HepG2 (cell line): ENCODE measurements around the gene GNG12. TPM values are rescaled to one million over a fixed set of nuclear protein-coding genes. Genes with fewer than 3 reads are reported as not detected.

ENCODE experiments used
- CSRNP1 ChIP-seq: sonication (generic); formaldehyde crosslinking; IDR thresholded peaks from 2 replicates; pipeline ENCODE4 v1.8.1; 2023; ENCODE audit warnings: mild to moderate bottlenecking, missing genetic modification reagents
- EZH2 ChIP-seq: conservative IDR thresholded peaks from 2 replicates; pipeline ENCODE4 v1.6.1; 2012; ENCODE audit warnings: mild to moderate bottlenecking, low read depth, low read length, moderate library complexity
- GTF3A ChIP-seq: sonication (generic); formaldehyde crosslinking; conservative IDR thresholded peaks from 2 replicates; pipeline ENCODE4 v1.4.0; 2020; ENCODE audit warnings: mild to moderate bottlenecking, missing genetic modification reagents
- JUN ChIP-seq: sonication (generic); formaldehyde crosslinking; IDR thresholded peaks from 2 replicates; pipeline ENCODE4 v1.4.0; 2020; ENCODE audit warnings: mild to moderate bottlenecking, missing genetic modification reagents
- MED13 ChIP-seq: sonication (generic); formaldehyde crosslinking; IDR thresholded peaks from 2 replicates; pipeline ENCODE4 v1.5.0; 2020; ENCODE audit warnings: missing genetic modification reagents
- NFKBIZ ChIP-seq: IDR thresholded peaks from 2 replicates; pipeline ENCODE4 v1.6.1; 2018; ENCODE audit warnings: missing genetic modification reagents, missing compliant biosample characterization
- POLR2G ChIP-seq: fragments of 200-400 bp; formaldehyde crosslinking; IDR thresholded peaks from 2 replicates; pipeline ENCODE4 v1.6.1; 2018; ENCODE audit warnings: mild to moderate bottlenecking, low read depth, low read length, moderate library complexity
- SETDB1 ChIP-seq: sonication (generic); formaldehyde crosslinking; IDR thresholded peaks from 2 replicates; pipeline ENCODE4 v1.5.1; 2020; ENCODE audit warnings: missing genetic modification reagents, mild to moderate bottlenecking, borderline replicate concordance
- SMYD3 ChIP-seq: sonication (generic); formaldehyde crosslinking; IDR thresholded peaks from 2 replicates; pipeline ENCODE4 v1.8.1; 2023; ENCODE audit warnings: mild to moderate bottlenecking, missing genetic modification reagents
- TEF ChIP-seq: sonication (generic); formaldehyde crosslinking; IDR thresholded peaks from 2 replicates; pipeline ENCODE4 v1.5.0; 2020; ENCODE audit warnings: missing genetic modification reagents
- TSC22D2 ChIP-seq: sonication (generic); formaldehyde crosslinking; IDR thresholded peaks from 2 replicates; pipeline ENCODE4 v1.5.1; 2020; ENCODE audit warnings: missing genetic modification reagents, mild to moderate bottlenecking, borderline replicate concordance
- U2AF1 ChIP-seq: fragments of 200-400 bp; formaldehyde crosslinking; optimal IDR thresholded peaks from 2 replicates; pipeline ENCODE3; 2017; ENCODE audit warnings: mild to moderate bottlenecking, low read depth, low read length
- ZBTB40 ChIP-seq, 2 experiments: fragments of 450-650 bp in 1 of 2; sonication (generic) in 1 of 2; formaldehyde crosslinking in 1 of 2; IDR thresholded peaks; 2 replicates each; pipeline versions ENCODE4 v1.6.1 to v1.8.0; 2016 to 2022; ENCODE audit warnings: antibody characterized with exemption in 1 of 2, mild to moderate bottlenecking in 1 of 2, missing genetic modification reagents in 1 of 2
- ZFAT ChIP-seq: sonication (generic); formaldehyde crosslinking; conservative IDR thresholded peaks from 2 replicates; pipeline ENCODE4 v1.8.1; 2023; ENCODE audit warnings: missing genetic modification reagents, inconsistent platforms
- ZNF101 ChIP-seq: sonication (generic); formaldehyde crosslinking; IDR thresholded peaks from 2 replicates; pipeline ENCODE4 v1.4.0; 2020; ENCODE audit warnings: mild to moderate bottlenecking, low read depth, missing genetic modification reagents, borderline replicate concordance
- ZNF331 ChIP-seq: sonication (generic); formaldehyde crosslinking; IDR thresholded peaks from 2 replicates; pipeline ENCODE4 v1.4.0; 2020; ENCODE audit warnings: missing genetic modification reagents
- ZNF546 ChIP-seq: sonication (generic); formaldehyde crosslinking; conservative IDR thresholded peaks from 2 replicates; pipeline ENCODE4 v1.8.1; 2023; ENCODE audit warnings: mild to moderate bottlenecking, missing genetic modification reagents
- ZNF564 ChIP-seq: sonication (generic); formaldehyde crosslinking; IDR thresholded peaks from 2 replicates; pipeline ENCODE4 v1.8.1; 2023; ENCODE audit warnings: mild to moderate bottlenecking, missing genetic modification reagents
- ZNF737 ChIP-seq: sonication (generic); formaldehyde crosslinking; IDR thresholded peaks from 2 replicates; pipeline ENCODE4 v1.5.0; 2020; ENCODE audit warnings: missing genetic modification reagents, mild to moderate bottlenecking, borderline replicate concordance
- polyA plus RNA-seq, 8 experiments: library from polyadenylated mRNA; depleted of rRNA in 3 of 8; stranded (reverse) in 7 of 8; unstranded in 1 of 8; fragments of >200 nt; fragmentation: Illumina TruSeq in 4 of 8; extraction: Trizol in 4 of 8; gene quantifications; 2 replicates each; pipeline versions ENCODE4 v1.2.1 to v1.2.3, GENCODE V29; 2011 to 2016; ENCODE audit warnings: low read depth in 4 of 8, missing spikeins in 1 of 8, mixed read lengths in 1 of 8; ENCODE audit not compliant: insufficient read depth in 1 of 8
- total RNA-seq, 5 experiments: library from RNA; depleted of rRNA; stranded (reverse); fragments of >200 nt; fragmentation: Illumina TruSeq; extraction: Trizol; gene quantifications; 2 replicates each; pipeline ENCODE4 v1.2.3, GENCODE V29; 2016; ENCODE audit warnings: low read depth in 1 of 5

The GNG12 gene
- total and polyA plus RNA-seq, 2 of the 13 experiments (the other 11 are each of a cell fraction or from before 2014, with no cell fraction given), result 0.11 TPM

- peak; percentile 45; the same call in 1 of the 2 replicates for TF ChIP-seq CSRNP1
- TF ChIP-seq POLR2G, result peak; percentile 71
- peak; percentile 62 for TF ChIP-seq MED13 (CRISPR knock-in tag)
- no peak for TF ChIP-seq GTF3A (CRISPR knock-in tag)
- TF ChIP-seq ZNF737 (CRISPR knock-in tag), result no peak
- TF ChIP-seq EZH2, result no peak
- TF ChIP-seq ZNF546, result no peak
- TF ChIP-seq SETDB1 (CRISPR knock-in tag), result no peak
- peak; percentile 76; the same call in 1 of the 2 replicates for TF ChIP-seq NFKBIZ (CRISPR knock-in tag)
- no peak for TF ChIP-seq U2AF1
- no peak for TF ChIP-seq ZNF564 (CRISPR knock-in tag)
- TF ChIP-seq ZFAT (CRISPR knock-in tag), result no peak
- no peak for TF ChIP-seq TEF (CRISPR knock-in tag)
- TF ChIP-seq ZBTB40 (IDR thresholded peaks at IDR 0.05), result no peak
- TF ChIP-seq ZBTB40 (CRISPR knock-in tag; IDR thresholded peaks at IDR 0.05), result no peak
- TF ChIP-seq JUN (CRISPR knock-in tag), result peak; percentile 96
- no peak for TF ChIP-seq TSC22D2 (CRISPR knock-in tag)
- no peak for TF ChIP-seq ZNF101 (CRISPR knock-in tag)
- TF ChIP-seq SMYD3 (CRISPR knock-in tag), result no peak
- TF ChIP-seq ZNF331 (CRISPR knock-in tag), result peak; percentile 66
These were observed 132.4 kb downstream of the GNG12 start (continued) for GRCh38 chr1:67700692-67701410.
